Measurements from ENCODE around the gene SLC1A3. TPM values are rescaled to one million over a fixed set of nuclear protein-coding genes. Genes with fewer than 3 reads are reported as not detected.

The SLC1A3 gene
- total RNA-seq, 2 donors from 2014 or later, result 10.5 to 12.7 TPM

GRCh38 chr5:36602704-36603321 lies 3.6 kb upstream of the SLC1A3 start:
- no peaks in the 10 kb centered on the region for H3K4me1 ChIP-seq (replicated peaks)
- intact Hi-C loops (cut with DNase I), result no loop called here
- H3K27ac ChIP-seq, result no peak overlapping the region
- 74% methylated on average over 5 of the region's 5 CpGs for WGBS
- H3K36me3 ChIP-seq, result no peaks in the 10 kb centered on the region
- H3K9me3 ChIP-seq, result no peaks in the 10 kb centered on the region
- no peaks in the 10 kb centered on the region for H3K27me3 ChIP-seq (replicated peaks; ENCODE audit: insufficient read depth)
- H3K4me3 ChIP-seq, result no peak overlapping the region
- no peak for DNase-seq (ENCODE audit: low spot score)
- TF ChIP-seq CTCF (IDR thresholded peaks at IDR 0.05) (no peak), POLR2AphosphoS5 (IDR thresholded peaks at IDR 0.05) (no peak), POLR2A (IDR thresholded peaks at IDR 0.05) (no peak)

DNA sequence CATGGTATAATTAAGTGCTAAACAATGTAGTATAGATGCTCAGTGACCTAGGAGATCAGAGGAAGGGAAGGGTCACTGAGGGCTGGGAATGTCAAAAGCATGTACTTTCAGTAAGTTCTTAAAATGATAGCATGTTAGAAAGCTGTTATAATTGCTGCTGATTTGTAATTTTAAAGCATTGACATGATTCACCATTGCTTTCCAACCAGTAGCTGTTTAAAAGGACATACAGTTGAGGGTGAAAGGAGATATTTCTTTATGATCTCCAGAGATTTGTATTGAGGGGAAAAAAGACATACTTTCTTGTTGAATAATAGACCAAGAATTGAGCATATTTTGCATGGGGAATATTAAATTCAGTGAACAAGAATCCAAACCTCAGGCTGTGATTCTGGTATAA lies 1.2 kb upstream of the SLC1A3 start:
- no peak for DNase-seq (ENCODE audit: low spot score)
- H3K36me3 ChIP-seq, result no peaks in the 10 kb centered on the region
- no peak overlapping the region for H3K4me3 ChIP-seq
- no peak for TF ChIP-seq POLR2AphosphoS5 (IDR thresholded peaks at IDR 0.05)
- TF ChIP-seq CTCF (IDR thresholded peaks at IDR 0.05), result no peak
- no peak for TF ChIP-seq POLR2A (IDR thresholded peaks at IDR 0.05)
- H3K27ac ChIP-seq, result no peak overlapping the region
- no peaks in the 10 kb centered on the region for H3K9me3 ChIP-seq
- H3K4me1 ChIP-seq (replicated peaks), result no peaks in the 10 kb centered on the region
- H3K27me3 ChIP-seq (replicated peaks; ENCODE audit: insufficient read depth), result no peaks in the 10 kb centered on the region
- intact Hi-C loops (cut with DNase I), result no loop called here

DNA sequence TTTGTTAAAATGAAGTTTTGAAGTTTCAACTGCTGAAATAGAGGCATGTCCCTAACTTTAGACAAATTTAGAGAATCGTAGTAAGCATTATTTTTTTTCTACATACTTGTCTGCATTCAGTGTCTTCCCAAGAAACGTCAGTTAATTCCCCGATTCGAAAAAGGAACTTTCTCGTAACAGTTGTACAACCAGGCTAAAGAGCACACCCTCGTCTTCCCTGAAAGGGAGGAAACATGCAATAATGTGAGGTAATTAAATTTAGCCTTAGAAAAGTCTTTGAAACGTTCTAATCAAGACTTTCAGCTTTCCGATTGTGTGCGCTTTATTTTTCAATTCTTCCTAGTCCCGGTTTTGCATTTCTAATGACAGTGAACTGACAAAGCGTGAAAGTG lies 374 bp upstream of the SLC1A3 start:
- TF ChIP-seq CTCF (IDR thresholded peaks at IDR 0.05) (no peak), POLR2A (IDR thresholded peaks at IDR 0.05) (no peak), POLR2AphosphoS5 (IDR thresholded peaks at IDR 0.05) (no peak)
- Histone ChIP-seq H3K36me3 (no peaks in the 10 kb centered on the region), H3K4me1 (replicated peaks) (no peaks in the 10 kb centered on the region), H3K9me3 (no peaks in the 10 kb centered on the region), H3K27ac (peak overlapping the region; percentile 2 to 50), H3K4me3 (peak overlapping the region; percentile 26 to 38), H3K27me3 (replicated peaks; ENCODE audit: insufficient read depth) (no peaks in the 10 kb centered on the region)
- 2% methylated on average over 11 of the region's 11 CpGs for WGBS
- intact Hi-C loops (cut with DNase I), result no loop called here
- DNase-seq (ENCODE audit: low spot score), result no peak

GRCh38 chr5:36607114-36607571 lies 737 bp downstream of the SLC1A3 start:
- Histone ChIP-seq H3K9me3 (no peaks in the 10 kb centered on the region), H3K4me1 (replicated peaks) (no peaks in the 10 kb centered on the region), H3K4me3 (peak overlapping the region; percentile 26 to 38), H3K27me3 (replicated peaks; ENCODE audit: insufficient read depth) (no peaks in the 10 kb centered on the region), H3K36me3 (no peaks in the 10 kb centered on the region), H3K27ac (peak overlapping the region; percentile 2 to 50)
- peak; percentile 17 for DNase-seq (ENCODE audit: low spot score)
- intact Hi-C loops (cut with DNase I), result no loop called here
- 2% methylated on average over 11 of the region's 11 CpGs for WGBS
- TF ChIP-seq POLR2A (IDR thresholded peaks at IDR 0.05), result no peak
- no peak for TF ChIP-seq POLR2AphosphoS5 (IDR thresholded peaks at IDR 0.05)
- no peak for TF ChIP-seq CTCF (IDR thresholded peaks at IDR 0.05)

Measured in prostate gland (tissue), 2 donors.